ENCODE measurements around the gene SCAMP2. TPM values are rescaled to one million over a fixed set of nuclear protein-coding genes. Genes with fewer than 3 reads are reported as not detected.
"Not testable (repeated sequence)": the region's sequence is repeated elsewhere in the genome, so short reads cannot be mapped to it uniquely, and the experiment has no call there.

The SCAMP2 gene
- total RNA-seq (100 to 1,000 TPM in 1 of 2 donors, 10 to 100 TPM in 1; 51.2 to 122 TPM), polyA plus RNA-seq (100 to 1,000 TPM in 1 of 2 donors, 10 to 100 TPM in 1; 62.7 to 103 TPM)
- long read RNA-seq, donor 1, transcript SCAMP2-201 (9 exons, 2,453 nt) = major isoform, 27 of 40 reads
- long read RNA-seq, donor 1, partial matches to known transcripts = 12 of 40 reads
- long read RNA-seq, donor 1, other reads (novel, unspliced or antisense) = 0 of 40 reads
- long read RNA-seq, donor 2, transcript SCAMP2-201 (9 exons, 2,453 nt) = major isoform, 8 of 8 reads
- long read RNA-seq, donor 2, partial matches to known transcripts = 0 of 8 reads
- long read RNA-seq, donor 2, other reads (novel, unspliced or antisense) = 0 of 8 reads
- long read RNA-seq, donor 3, transcript SCAMP2-201 (9 exons, 2,453 nt) = major isoform, 14 of 15 reads
- long read RNA-seq, donor 3, partial matches to known transcripts = 0 of 15 reads
- long read RNA-seq, donor 3, other reads (novel, unspliced or antisense) = 0 of 15 reads
- long read RNA-seq, donor 4, partial matches to known transcripts = 0 of 5 reads
- long read RNA-seq, donor 4, other reads (novel, unspliced or antisense) = 0 of 5 reads
- long read RNA-seq, donor 5, transcript SCAMP2-201 (9 exons, 2,453 nt) = major isoform, 36 of 52 reads
- long read RNA-seq, donor 5, partial matches to known transcripts = 11 of 52 reads
- long read RNA-seq, donor 5, other reads (novel, unspliced or antisense) = 0 of 52 reads

GRCh38 chr15:74873036-74873755, at the start of gene SCAMP2:
Gene SCAMP2 (minus strand): TSS chr15:74873365. CDS start chr15:74873255, 110 bp downstream.
- Histone ChIP-seq H3K9me3 (ENCODE audit: control insufficient read depth in 4 of 4, insufficient read depth in 3 of 4, low read length in 3 of 4) (no peaks in the 10 kb centered on the region), H3K27ac (ENCODE audit: low read depth in 1 of 2, low read length in 1 of 2) (peak within 1 kb of the TSS; percentile 96 to 99), H3K36me3 (ENCODE audit: control insufficient read depth in 4 of 4, insufficient read depth in 4 of 4, low read length in 4 of 4) (no peaks in the 10 kb centered on the region), H3K9ac (ENCODE audit: insufficient read depth in 1 of 2, low read length in 2 of 2) (peak within 1 kb of the TSS; percentile 56 to 77), H3K4me1 (ENCODE audit: control insufficient read depth in 5 of 5, insufficient read depth in 5 of 5, low read length in 5 of 5) (peaks cover 7 to 25% (median 18%) of the 10 kb centered on the region in 5 donors), H3K4me3 (peak within 1 kb of the TSS; percentile 89), H3K27me3 (ENCODE audit: control insufficient read depth in 3 of 3, insufficient read depth in 3 of 3, low read length in 2 of 3) (no peaks in the 10 kb centered on the region)
- no peak for TF ChIP-seq CTCF (IDR thresholded peaks at IDR 0.05; ENCODE audit: control extremely low read depth, extremely low read depth)
- WGBS, 2 donors = 1% methylated on average over 41 to 50 of the region's 52 CpGs
- peak; percentile 94 to 96 (median 96) for DNase-seq
- ATAC-seq (ENCODE audit: insufficient read depth, low FRiP score) = peak; percentile 90

GRCh38 chr15:74920456-74920855, 47.3 kb upstream of the SCAMP2 start:
- Histone ChIP-seq H3K36me3 (ENCODE audit: control insufficient read depth in 4 of 4, insufficient read depth in 4 of 4, low read length in 4 of 4) (peaks cover 14 to 41% (median 23%) of the 10 kb centered on the region in 4 donors), H3K27me3 (ENCODE audit: control insufficient read depth in 3 of 3, insufficient read depth in 3 of 3, low read length in 2 of 3) (no peaks in the 10 kb centered on the region), H3K4me1 (ENCODE audit: control insufficient read depth in 5 of 5, insufficient read depth in 5 of 5, low read length in 5 of 5) (no peaks in the 10 kb centered on the region), H3K9me3 (ENCODE audit: control insufficient read depth in 4 of 4, insufficient read depth in 3 of 4, low read length in 3 of 4) (no peaks in the 10 kb centered on the region), H3K27ac (ENCODE audit: low read depth in 1 of 2, low read length in 1 of 2) (no peak overlapping the region), H3K9ac (ENCODE audit: insufficient read depth in 1 of 2, low read length in 2 of 2) (no peak overlapping the region), H3K4me3 (no peak overlapping the region)
- DNase-seq (peak in 1 of 3 donors; percentile 11), ATAC-seq (ENCODE audit: insufficient read depth, low FRiP score) (no peak)
- WGBS, 2 donors = 56 to 63% methylated on average over 8 of the region's 8 CpGs
- TF ChIP-seq CTCF (IDR thresholded peaks at IDR 0.05; ENCODE audit: control extremely low read depth, extremely low read depth) = no peak

GRCh38 chr15:74917676-74918075, 44.5 kb upstream of the SCAMP2 start:
- no peak overlapping the region for H3K27ac ChIP-seq (ENCODE audit: low read depth in 1 of 2, low read length in 1 of 2)
- DNase-seq = no peak
- H3K9me3 ChIP-seq (ENCODE audit: control insufficient read depth in 4 of 4, insufficient read depth in 3 of 4, low read length in 3 of 4) = no peaks in the 10 kb centered on the region
- H3K36me3 ChIP-seq (ENCODE audit: control insufficient read depth in 4 of 4, insufficient read depth in 4 of 4, low read length in 4 of 4) = peaks cover 13 to 49% (median 26%) of the 10 kb centered on the region in 4 donors
- H3K27me3 ChIP-seq (ENCODE audit: control insufficient read depth in 3 of 3, insufficient read depth in 3 of 3, low read length in 2 of 3) = no peaks in the 10 kb centered on the region
- no peak overlapping the region for H3K9ac ChIP-seq (ENCODE audit: insufficient read depth in 1 of 2, low read length in 2 of 2)
- no peak overlapping the region for H3K4me3 ChIP-seq
- ATAC-seq (ENCODE audit: insufficient read depth, low FRiP score) = no peak
- no peak for TF ChIP-seq CTCF (IDR thresholded peaks at IDR 0.05; ENCODE audit: control extremely low read depth, extremely low read depth)
- WGBS, 2 donors = 92 to 98% methylated on average over 6 of the region's 6 CpGs
- no peaks in the 10 kb centered on the region for H3K4me1 ChIP-seq (ENCODE audit: control insufficient read depth in 5 of 5, insufficient read depth in 5 of 5, low read length in 5 of 5)

GRCh38 chr15:74913799-74914198, 40.6 kb upstream of the SCAMP2 start:
- WGBS, 2 donors = 97% methylated on average over 8 of the region's 8 CpGs
- H3K9me3 ChIP-seq (ENCODE audit: control insufficient read depth in 4 of 4, insufficient read depth in 3 of 4, low read length in 3 of 4); H3K9ac ChIP-seq (ENCODE audit: insufficient read depth in 1 of 2, low read length in 2 of 2); H3K4me1 ChIP-seq (ENCODE audit: control insufficient read depth in 5 of 5, insufficient read depth in 5 of 5, low read length in 5 of 5); H3K27me3 ChIP-seq (ENCODE audit: control insufficient read depth in 3 of 3, insufficient read depth in 3 of 3, low read length in 2 of 3); H3K27ac ChIP-seq (ENCODE audit: low read depth in 1 of 2, low read length in 1 of 2); ATAC-seq (ENCODE audit: insufficient read depth, low FRiP score); DNase-seq; H3K4me3 ChIP-seq: not testable (repeated sequence)
- peaks cover 9 to 31% (median 19%) of the 10 kb centered on the region in 4 donors for H3K36me3 ChIP-seq (ENCODE audit: control insufficient read depth in 4 of 4, insufficient read depth in 4 of 4, low read length in 4 of 4)

All from lung (tissue), 16 donors.